ENCODE results near the gene ARMC10.

GRCh38 chr7:103068414-103069403 is 6.2 kb upstream of the ARMC10 start:
- TF ChIP-seq CTCF (IDR thresholded peaks at IDR 0.05) (no peak), POLR2A (IDR thresholded peaks at IDR 0.05) (no peak)

Measured in lower leg skin (tissue), 3 donors.